K562 (cell line): ENCODE data around the gene C4orf50. TPM values are rescaled to one million over a fixed set of nuclear protein-coding genes. Genes with fewer than 3 reads are reported as not detected.

Source experiments
- ATAC-seq: fragments of 200-7000 bp; cut with Tn5 transposase; 3 replicates; pipeline ENCODE4 v1.9.1; 2020; ENCODE audit warnings: moderate library complexity
- BruUV-seq: library from RNA; stranded (reverse); fragments of 400-500 nt; replicated peaks from 2 replicates; lab custom pipeline; 2021; lab: Mats Ljungman, UMichigan
- CTCF ChIA-PET: fragments of 300-600 bp; formaldehyde crosslinking; extraction: SDS; loops from one replicate; lab custom pipeline; 2021; ENCODE audit warnings: low intra/inter-chr PET ratio; lab: Yijun Ruan, JAX
- POLR2A ChIA-PET: fragments of 300-600, 350-650 bp; sonication (Branson Sonifier 250); formaldehyde crosslinking; extraction: SDS; loops from one replicate; lab custom pipeline; 2021; ENCODE audit warnings: antibody characterized with exemption, inconsistent platforms; lab: Yijun Ruan, JAX
- DNase-seq, 4 experiments: peaks; one replicate each; pipeline versions ENCODE4 v3.0.0 to v3.0.0-alpha.2; 2011 to 2018; ENCODE audit warnings: low spot score in 3 of 4, mixed read lengths in 3 of 4; ENCODE audit errors: extremely low read depth in 1 of 4
- FAIRE-seq: peaks from 2 replicates; lab custom pipeline; 2011; peaks lifted over from hg19 to GRCh38; lab: Jason Lieb, UNC
- H2AFZ ChIP-seq: 2 replicates; pipeline ENCODE4 v1.6.0; 2011; ENCODE audit warnings: low read depth, low read length, control low read depth, inconsistent platforms
- H3K27ac ChIP-seq: fragments of 200-600 bp; 3 replicates; pipeline ENCODE4 v1.8.0; 2011; ENCODE audit warnings: low read depth, mild to moderate bottlenecking, control low read depth, inconsistent platforms, low read length, moderate library complexity, mixed read lengths; ENCODE audit errors: extremely low read depth
- H3K27me3 ChIP-seq, 2 experiments: fragments of 300-600 bp in 1 of 2; 2 replicates in 1 of 2; 3 replicates in 1 of 2; pipeline versions ENCODE4 v1.6.0 to v1.8.0; 2011; ENCODE audit warnings: inconsistent platforms in 2 of 2, low read length in 2 of 2, mild to moderate bottlenecking in 1 of 2, mixed read lengths in 1 of 2, moderate library complexity in 1 of 2; ENCODE audit not compliant: control insufficient read depth in 2 of 2, insufficient read depth in 2 of 2
- H3K36me3 ChIP-seq: fragments of 300-600 bp; 3 replicates; pipeline ENCODE4 v1.8.0; 2011; ENCODE audit warnings: mild to moderate bottlenecking, low read length, inconsistent platforms; ENCODE audit not compliant: control insufficient read depth, insufficient read depth
- H3K4me1 ChIP-seq, 2 experiments: fragments of 200-600 bp in 1 of 2; replicated peaks in 1 of 2; 2 replicates in 1 of 2; 3 replicates in 1 of 2; pipeline versions ENCODE4 v1.5.1 to v1.8.0; 2011; ENCODE audit warnings: inconsistent platforms in 2 of 2, low read length in 2 of 2, mild to moderate bottlenecking in 1 of 2, mixed read lengths in 1 of 2, moderate library complexity in 1 of 2; ENCODE audit not compliant: control insufficient read depth in 2 of 2, insufficient read depth in 2 of 2
- H3K4me2 ChIP-seq: 2 replicates; pipeline ENCODE4 v1.6.1; 2011; ENCODE audit warnings: low read length, control low read depth, inconsistent platforms, mixed read lengths; ENCODE audit not compliant: insufficient read depth
- H3K4me3 ChIP-seq: fragments of 200-600 bp; sonication (generic), shearing (Covaris generic); 2 replicates; pipeline ENCODE4 v1.5.1; 2016; ENCODE audit warnings: control low read depth, inconsistent platforms
- H3K79me2 ChIP-seq: fragments of 200-600 bp; 3 replicates; pipeline ENCODE4 v1.8.0; 2011; ENCODE audit warnings: low read length, inconsistent platforms; ENCODE audit not compliant: control insufficient read depth, insufficient read depth
- H3K9ac ChIP-seq, 2 experiments: 2 replicates each; pipeline versions ENCODE4 v1.6.0 to v1.6.1; 2011; ENCODE audit warnings: low read depth in 2 of 2, low read length in 2 of 2, control low read depth in 1 of 2, inconsistent platforms in 1 of 2, mild to moderate bottlenecking in 1 of 2, mixed read lengths in 1 of 2; ENCODE audit not compliant: insufficient read depth in 1 of 2
- H3K9me1 ChIP-seq: one replicate; pipeline ENCODE4 v1.6.0; 2011; ENCODE audit warnings: inconsistent platforms, mild to moderate bottlenecking, low read length, moderate library complexity; ENCODE audit not compliant: control insufficient read depth, insufficient read depth
- H3K9me3 ChIP-seq: replicated peaks from 2 replicates; pipeline ENCODE4 v1.5.1; 2011; ENCODE audit warnings: low read depth, low read length, inconsistent platforms; ENCODE audit not compliant: control insufficient read depth, insufficient read depth
- H4K20me1 ChIP-seq: replicated peaks from 2 replicates; pipeline ENCODE4 v1.6.1; 2011; ENCODE audit warnings: low read length, inconsistent platforms, mixed read lengths; ENCODE audit not compliant: control insufficient read depth, insufficient read depth
- ADNP ChIP-seq: fragments of 200-800 bp; sonication (Bioruptor generic); IDR thresholded peaks from 2 replicates; pipeline ENCODE4 v1.6.1; 2016; ENCODE audit warnings: missing genetic modification characterization, missing compliant biosample characterization
- AFF1 ChIP-seq, 2 experiments: fragments of 450-650 bp; IDR thresholded peaks; 2 replicates each; pipeline ENCODE4 v1.6.1; 2018; ENCODE audit warnings: mild to moderate bottlenecking in 2 of 2, low read depth in 1 of 2; ENCODE audit not compliant: partially characterized antibody in 2 of 2
- BCL6 ChIP-seq: fragments of 250-450 bp; sonication (Bioruptor Pico); IDR thresholded peaks from 2 replicates; pipeline ENCODE4 v1.4.0; 2020
- CBX3 ChIP-seq, 2 experiments: IDR thresholded peaks; 1 replicate in 1 of 2; 2 replicates in 1 of 2; pipeline ENCODE4 v1.6.1; 2012; ENCODE audit warnings: inconsistent platforms in 2 of 2, low read length in 2 of 2, borderline replicate concordance in 1 of 2, control low read depth in 1 of 2
- E2F1 ChIP-seq: sonication (generic); formaldehyde crosslinking; IDR thresholded peaks from 2 replicates; pipeline ENCODE4 v1.8.1; 2023; ENCODE audit warnings: mild to moderate bottlenecking, missing genetic modification reagents, moderate library complexity
- E2F4 ChIP-seq: sonication (generic); formaldehyde crosslinking; IDR thresholded peaks from 2 replicates; pipeline ENCODE4 v1.8.0; 2022; ENCODE audit warnings: mild to moderate bottlenecking, low read depth, missing genetic modification reagents
- HEY1 ChIP-seq: fragments of 250-450 bp; sonication (Bioruptor Pico); IDR thresholded peaks from 2 replicates; pipeline ENCODE4 v1.5.0; 2020; ENCODE audit warnings: mild to moderate bottlenecking, moderate library complexity, borderline replicate concordance
- NKRF ChIP-seq: fragments of 450-650 bp; IDR thresholded peaks from 2 replicates; pipeline ENCODE4 v1.6.1; 2016; ENCODE audit warnings: borderline replicate concordance
- RBM17 ChIP-seq: fragments of 200-400 bp; formaldehyde crosslinking; IDR thresholded peaks from 2 replicates; pipeline ENCODE4 v1.6.1; 2017; ENCODE audit warnings: low read depth, mild to moderate bottlenecking, low read length, borderline replicate concordance
- TCFL5 ChIP-seq: fragments of 250-450 bp; sonication (Bioruptor Pico); conservative IDR thresholded peaks from 2 replicates; pipeline ENCODE4 v1.6.1; 2021; ENCODE audit warnings: mild to moderate bottlenecking, moderate library complexity, matching md5 sums
- TEAD2 ChIP-seq: fragments of 450-650 bp; IDR thresholded peaks from 2 replicates; pipeline ENCODE4 v1.6.1; 2016; ENCODE audit warnings: missing genetic modification characterization, control low read depth, missing compliant biosample characterization
- ZC3H4 ChIP-seq: sonication (generic); formaldehyde crosslinking; IDR thresholded peaks from 2 replicates; pipeline ENCODE4 v1.9.0; 2021; ENCODE audit warnings: missing genetic modification reagents, borderline replicate concordance
- ZC3H8 ChIP-seq: fragments of 450-650 bp; IDR thresholded peaks from 2 replicates; pipeline ENCODE4 v1.6.1; 2017
- ZNF695 ChIP-seq: fragments of 450-650 bp; formaldehyde crosslinking; IDR thresholded peaks from 2 replicates; pipeline ENCODE4 v1.4.0; 2020; ENCODE audit warnings: mild to moderate bottlenecking, moderate library complexity
- WGBS: fragments of 100-300 bp; shearing (Covaris generic); methylation state at CpG from one replicate; pipeline ENCODE4 v1.1.6; 2016; ENCODE audit warnings: low coverage, mixed read lengths; ENCODE audit not compliant: insufficient coverage; ENCODE audit errors: missing lambda C conversion rate; 5-methylcytosine and 5-hydroxymethylcytosine counted together
- in situ Hi-C: fragments of 300-500 bp; cut with MboI; formaldehyde crosslinking; loops from 4 replicates; pipeline ENCODE4 v1.15.0; 2018; ENCODE audit warnings: inconsistent platforms, mixed read lengths
- intact Hi-C: fragments of 100-400 bp; cut with micrococcal nuclease; formaldehyde crosslinking; loops from 2 replicates; pipeline ENCODE4 v1.14.2; 2022
- polyA plus RNA-seq, 8 experiments: library from polyadenylated mRNA; depleted of rRNA in 4 of 8; stranded (reverse) in 5 of 8; unstranded in 3 of 8; fragments of >200 nt; fragmentation: Nextera tagmentation in 2 of 8; fragmentation: Illumina TruSeq in 1 of 8; extraction: Ambion mirVana in 2 of 8; extraction: Trizol in 1 of 8; gene quantifications; 2 replicates each; pipeline versions ENCODE4 v1.2.1 to v1.2.3, GENCODE V29; 2011 to 2014; ENCODE audit warnings: inconsistent platforms in 1 of 8, missing spikeins in 1 of 8
- total RNA-seq, 7 experiments: library from RNA; depleted of rRNA in 6 of 7; stranded (reverse); fragments of >200 nt in 6 of 7; fragmentation: Illumina TruSeq in 2 of 7; extraction: Trizol in 2 of 7; gene quantifications; 2 replicates each; pipeline versions ENCODE4 v1.2.1 to v1.2.3, GENCODE V29; 2011 to 2021; ENCODE audit warnings: low replicate concordance in 1 of 7

The C4orf50 gene
- total and polyA plus RNA-seq, 9 of the 15 experiments (the other 6 are each of a cell fraction or from before 2014, with no cell fraction given): not detected

- CTCF ChIA-PET: no interaction called here
- in situ Hi-C loops (no loop called here), intact Hi-C loops (no loop called here)
- Histone ChIP-seq H3K9me3 (no peaks in the 10 kb centered on the region), H3K36me3 (no peaks in the 10 kb centered on the region), H3K79me2 (no peaks in the 10 kb centered on the region), H3K9ac (no peak overlapping the region), H4K20me1 (no peaks in the 10 kb centered on the region; the same call in 1 of the 2 replicates), H3K9me1 (no peaks in the 10 kb centered on the region), H3K4me2 (no peak overlapping the region), H3K4me1 (no peaks in the 10 kb centered on the region), H3K4me3 (no peak overlapping the region), H2AFZ (no peak overlapping the region), H3K27ac (no peak overlapping the region), H3K27me3 (peaks cover 13 to 70% of the 10 kb centered on the region in 2 experiments; a peak in 4 of 5 replicates)
- ATAC-seq: no peak; the same call in 2 of the 3 replicates
- no peak for DNase-seq
- FAIRE-seq: no peak
- POLR2A ChIA-PET: no interaction called here
- WGBS: under 1% methylated on average over 20 of the region's 20 CpGs
- BruUV-seq: no TSS peak
- no peak for TF ChIP-seq TEAD2 (tag)
- TF ChIP-seq ZNF695 (CRISPR knock-in tag): no peak
- no peak for TF ChIP-seq NKRF
- no peak for TF ChIP-seq ZC3H4
- TF ChIP-seq BCL6: no peak
- TF ChIP-seq E2F4 (CRISPR knock-in tag): no peak
- TF ChIP-seq CBX3 (IDR thresholded peaks at IDR 0.05; ENCODE audit: borderline replicate concordance in 1 of 2, low read length in 2 of 2): no peak
- no peak for TF ChIP-seq ADNP
- no peak for TF ChIP-seq ZC3H8
- no peak for TF ChIP-seq RBM17
- TF ChIP-seq TCFL5 (CRISPR knock-in tag): no peak
- no peak for TF ChIP-seq AFF1 (IDR thresholded peaks at IDR 0.05; ENCODE audit: low read depth in 1 of 2, partially characterized antibody in 2 of 2)
- TF ChIP-seq E2F1 (CRISPR knock-in tag): no peak
- no peak for TF ChIP-seq HEY1 (CRISPR knock-in tag)
Observed at GRCh38 chr4:6024313-6024960, 6.2 kb upstream of the C4orf50 start.
